Loucy (cell line): ENCODE results near the gene ATP8A1.

Experiments used
- EZH2phosphoT487 ChIP-seq: fragments of 200-600 bp; IDR thresholded peaks from 2 replicates; pipeline ENCODE4 v1.6.1; 2018; ENCODE audit warnings: antibody characterized with exemption, mild to moderate bottlenecking, moderate library complexity, borderline replicate concordance
- TF ChIP-seq, protein P1 (sequence below): fragments of 200-600 bp; sonication (generic); conservative IDR thresholded peaks from 2 replicates; pipeline ENCODE4 v1.5.1; 2014; ENCODE audit warnings: mild to moderate bottlenecking, antibody characterized with exemption, low read length

- TF ChIP-seq, protein P1, sequence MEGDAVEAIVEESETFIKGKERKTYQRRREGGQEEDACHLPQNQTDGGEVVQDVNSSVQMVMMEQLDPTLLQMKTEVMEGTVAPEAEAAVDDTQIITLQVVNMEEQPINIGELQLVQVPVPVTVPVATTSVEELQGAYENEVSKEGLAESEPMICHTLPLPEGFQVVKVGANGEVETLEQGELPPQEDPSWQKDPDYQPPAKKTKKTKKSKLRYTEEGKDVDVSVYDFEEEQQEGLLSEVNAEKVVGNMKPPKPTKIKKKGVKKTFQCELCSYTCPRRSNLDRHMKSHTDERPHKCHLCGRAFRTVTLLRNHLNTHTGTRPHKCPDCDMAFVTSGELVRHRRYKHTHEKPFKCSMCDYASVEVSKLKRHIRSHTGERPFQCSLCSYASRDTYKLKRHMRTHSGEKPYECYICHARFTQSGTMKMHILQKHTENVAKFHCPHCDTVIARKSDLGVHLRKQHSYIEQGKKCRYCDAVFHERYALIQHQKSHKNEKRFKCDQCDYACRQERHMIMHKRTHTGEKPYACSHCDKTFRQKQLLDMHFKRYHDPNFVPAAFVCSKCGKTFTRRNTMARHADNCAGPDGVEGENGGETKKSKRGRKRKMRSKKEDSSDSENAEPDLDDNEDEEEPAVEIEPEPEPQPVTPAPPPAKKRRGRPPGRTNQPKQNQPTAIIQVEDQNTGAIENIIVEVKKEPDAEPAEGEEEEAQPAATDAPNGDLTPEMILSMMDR, result no peak
- TF ChIP-seq EZH2phosphoT487, result no peak
Observed at GRCh38 chr4:42490015-42490414, 166.9 kb downstream of the ATP8A1 start.
